Measurements from ENCODE around the gene GPR132. TPM values are rescaled to one million over a fixed set of nuclear protein-coding genes. Genes with fewer than 3 reads are reported as not detected.

Gene GPR132
- total RNA-seq, 2 donors from 2014 or later: 0.68 to 1.4 TPM

GRCh38 chr14:105098316-105098715, 33.1 kb upstream of the GPR132 start:
- H3K27ac ChIP-seq: no peak overlapping the region
- no peaks in the 10 kb centered on the region for H3K27me3 ChIP-seq (replicated peaks; ENCODE audit: insufficient read depth)
- H3K36me3 ChIP-seq: no peaks in the 10 kb centered on the region
- no peaks in the 10 kb centered on the region for H3K4me1 ChIP-seq (replicated peaks)
- DNase-seq (ENCODE audit: low spot score): no peak
- intact Hi-C loops (cut with DNase I): loop anchor here (10.0 kb wide), 2 partner anchors 106 to 186 kb away; no protein-coding TSS in a partner anchor
- H3K4me3 ChIP-seq: no peak overlapping the region
- H3K9me3 ChIP-seq: no peaks in the 10 kb centered on the region
- 96% methylated on average over 8 of the region's 8 CpGs for WGBS
- TF ChIP-seq POLR2AphosphoS5 (IDR thresholded peaks at IDR 0.05): no peak
- TF ChIP-seq POLR2A (IDR thresholded peaks at IDR 0.05): no peak
- no peak for TF ChIP-seq CTCF (IDR thresholded peaks at IDR 0.05)

- Histone ChIP-seq H3K4me1 (replicated peaks) (peaks cover 2% of the 10 kb centered on the region), H3K4me3 (no peak overlapping the region), H3K9me3 (no peaks in the 10 kb centered on the region), H3K27me3 (replicated peaks; ENCODE audit: insufficient read depth) (no peaks in the 10 kb centered on the region), H3K36me3 (no peaks in the 10 kb centered on the region), H3K27ac (peak overlapping the region in 1 of 2 donors; percentile 48)
- intact Hi-C loops (cut with DNase I): loop anchor here (10.0 kb wide), 2 partner anchors 107 to 187 kb away; no protein-coding TSS in a partner anchor
- DNase-seq (ENCODE audit: low spot score): no peak
- 59% methylated on average over 7 of the region's 7 CpGs for WGBS
- no peak for TF ChIP-seq POLR2A (IDR thresholded peaks at IDR 0.05)
- TF ChIP-seq POLR2AphosphoS5 (IDR thresholded peaks at IDR 0.05): no peak
- no peak for TF ChIP-seq CTCF (IDR thresholded peaks at IDR 0.05)
These were observed 32.5 kb upstream of the GPR132 start for GRCh38 chr14:105097794-105098127.

- no peaks in the 10 kb centered on the region for H3K9me3 ChIP-seq
- H3K4me3 ChIP-seq: no peak overlapping the region
- WGBS: 89% methylated on average over 12 of the region's 15 CpGs
- H3K27me3 ChIP-seq (replicated peaks; ENCODE audit: insufficient read depth): no peaks in the 10 kb centered on the region
- no peak for DNase-seq (ENCODE audit: low spot score)
- peak overlapping the region in 1 of 2 donors; percentile 37 for H3K27ac ChIP-seq
- peaks cover 16% of the 10 kb centered on the region for H3K4me1 ChIP-seq (replicated peaks)
- no peaks in the 10 kb centered on the region for H3K36me3 ChIP-seq
- intact Hi-C loops (cut with DNase I): loop anchor here (10.0 kb wide), 2 partner anchors 108 to 188 kb away; no protein-coding TSS in a partner anchor
- TF ChIP-seq POLR2A (IDR thresholded peaks at IDR 0.05) (no peak), POLR2AphosphoS5 (IDR thresholded peaks at IDR 0.05) (no peak), CTCF (IDR thresholded peaks at IDR 0.05) (no peak)
These were observed 31.1 kb upstream of the GPR132 start for GRCh38 chr14:105096206-105096875.

- 96% methylated on average over 7 of the region's 7 CpGs for WGBS
- intact Hi-C loops (cut with DNase I): loop anchor here (10.0 kb wide), 2 partner anchors 109 to 189 kb away; no protein-coding TSS in a partner anchor
These were observed 30.1 kb upstream of the GPR132 start for GRCh38 chr14:105095236-105095805.

More at GRCh38 chr14:105095236-105095805, 30.1 kb upstream of the GPR132 start:
- no peaks in the 10 kb centered on the region for H3K9me3 ChIP-seq
- DNase-seq (ENCODE audit: low spot score): no peak
- no peaks in the 10 kb centered on the region for H3K36me3 ChIP-seq
- no peaks in the 10 kb centered on the region for H3K27me3 ChIP-seq (replicated peaks; ENCODE audit: insufficient read depth)
- TF ChIP-seq POLR2A (IDR thresholded peaks at IDR 0.05) (no peak), POLR2AphosphoS5 (IDR thresholded peaks at IDR 0.05) (no peak), CTCF (IDR thresholded peaks at IDR 0.05) (no peak)
- peaks cover 21% of the 10 kb centered on the region for H3K4me1 ChIP-seq (replicated peaks)
- no peak overlapping the region for H3K27ac ChIP-seq
- no peak overlapping the region for H3K4me3 ChIP-seq

All from prostate gland (tissue), 2 donors.